Muscle of back (tissue), 11 donors: ENCODE data around the gene SMIM35. TPM values are rescaled to one million over a fixed set of nuclear protein-coding genes. Genes with fewer than 3 reads are reported as not detected.

Experiments
- DNase-seq, 3 donors: peaks; one replicate each; pipeline versions ENCODE4 v3.0.0 to v3.0.0-alpha.2; 2013
- polyA plus RNA-seq, 10 donors: library from polyadenylated mRNA; unstranded; fragments of 120-200 nt; gene quantifications; one replicate each; pipeline ENCODE4 v1.2.1, GENCODE V29; 2013; ENCODE audit not compliant: insufficient read length in 10 of 10

Gene SMIM35
- polyA plus RNA-seq, 10 donors = 0.05 to 0.28 (median 0.17) TPM; not detected in 3

GRCh38 chr11:118059246-118059940 lies 27.4 kb downstream of the SMIM35 start:
- no peak for DNase-seq

- DNase-seq = no peak
Observed at GRCh38 chr11:118058311-118059245, 28.2 kb downstream of the SMIM35 start.

- DNase-seq = no peak
Observed at GRCh38 chr11:118057251-118058145, 29.3 kb downstream of the SMIM35 start.

GRCh38 chr11:118056806-118057205 lies 30.0 kb downstream of the SMIM35 start:
- no peak for DNase-seq

GRCh38 chr11:118055966-118056365 lies 30.8 kb downstream of the SMIM35 start:
- no peak for DNase-seq

GRCh38 chr11:118054712-118055640 lies 31.8 kb downstream of the SMIM35 start:
- no peak for DNase-seq

- no peak for DNase-seq
Observed at GRCh38 chr11:118052581-118053206, 34.1 kb downstream of the SMIM35 start.

GRCh38 chr11:118051611-118052461 lies 34.9 kb downstream of the SMIM35 start:
- peak in 1 of 3 donors; percentile 23 for DNase-seq

GRCh38 chr11:118051136-118051610 lies 35.6 kb downstream of the SMIM35 start:
- DNase-seq = no peak

GRCh38 chr11:118050208-118050891 lies 36.4 kb downstream of the SMIM35 start:
- DNase-seq = no peak

- no peak for DNase-seq
Observed at GRCh38 chr11:118049771-118050170, 37.0 kb downstream of the SMIM35 start.

GRCh38 chr11:118048472-118049370 lies 38.0 kb downstream of the SMIM35 start:
- no peak for DNase-seq

- DNase-seq = no peak
Observed at GRCh38 chr11:118047749-118048148, 39.0 kb downstream of the SMIM35 start.

GRCh38 chr11:118046964-118047700 lies 39.6 kb downstream of the SMIM35 start:
- DNase-seq = no peak

- DNase-seq = no peak
Observed at GRCh38 chr11:118046051-118046963, 40.5 kb downstream of the SMIM35 start.
